ENCODE results near the gene ZNF521.

ZNF521 gene

DNA sequence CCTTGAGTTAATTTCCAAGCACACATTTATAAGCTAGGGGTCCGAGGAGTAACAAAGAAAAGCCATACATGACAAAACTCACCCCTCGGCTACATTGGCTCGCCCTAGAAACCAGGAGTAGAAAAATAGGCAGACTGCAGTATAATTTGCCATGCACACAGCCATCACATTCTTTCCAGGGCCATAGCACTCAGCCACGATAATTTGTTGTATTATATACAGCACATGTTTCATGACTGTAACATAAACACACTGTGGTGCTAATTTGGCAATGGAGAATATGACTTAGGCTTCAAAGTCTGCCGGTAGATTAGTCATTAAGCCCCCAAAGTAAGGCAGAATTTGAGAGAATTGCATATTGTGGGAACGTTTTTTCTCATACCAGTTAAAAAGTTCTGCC lies 254.9 kb downstream of the ZNF521 start:
- H2BK15ac ChIP-seq (ENCODE audit: low read length) = no peak overlapping the region
- H2BK120ac ChIP-seq (ENCODE audit: low read depth, low read length) = no peak overlapping the region
- H3K18ac ChIP-seq (ENCODE audit: low read length) = no peak overlapping the region
- no peak overlapping the region for H2AK5ac ChIP-seq (ENCODE audit: low read depth, low read length)
- H3K27ac ChIP-seq (replicated peaks; ENCODE audit: low read length) = no peak overlapping the region
- no peak overlapping the region for H3K9ac ChIP-seq (ENCODE audit: low read depth, low read length, poor library complexity)
- no CpG with 5 or more reads among the region's 6 CpGs for WGBS, 2 donors (ENCODE audit: extremely low coverage in 2 of 2, insufficient read length in 2 of 2, insufficient replicate concordance in 1 of 2)
- no peaks in the 10 kb centered on the region for H3K27me3 ChIP-seq (ENCODE audit: control insufficient read depth in 3 of 3, insufficient read depth in 3 of 3, low read depth in 1 of 3, low read length in 3 of 3)
- no peak overlapping the region for H2BK12ac ChIP-seq (ENCODE audit: low read length)
- no peak overlapping the region for H3K4me3 ChIP-seq (ENCODE audit: low read length in 2 of 2)
- H3K14ac ChIP-seq (ENCODE audit: low read length) = no peak overlapping the region
- no peak for DNase-seq (ENCODE audit: low spot score)
- H3K4me1 ChIP-seq (ENCODE audit: control insufficient read depth in 2 of 2, insufficient read depth in 1 of 2, low read depth in 1 of 2, low read length in 2 of 2) = peaks cover 2 to 8% of the 10 kb centered on the region in 2 donors
- H3K4ac ChIP-seq (ENCODE audit: low read length) = no peak overlapping the region
- H3K4me2 ChIP-seq (ENCODE audit: insufficient read depth, low read length, poor library complexity, severe bottlenecking) = no peak overlapping the region
- no peak overlapping the region for H4K91ac ChIP-seq (ENCODE audit: low read depth, low read length, poor library complexity)
- no peaks in the 10 kb centered on the region for H3K79me1 ChIP-seq (ENCODE audit: low read depth, low read length)
- no peak overlapping the region for H2BK5ac ChIP-seq (ENCODE audit: low read length)
- no peak overlapping the region for H2AFZ ChIP-seq (ENCODE audit: low read length)
- H4K8ac ChIP-seq (ENCODE audit: low read depth, low read length) = no peak overlapping the region
- H3K36me3 ChIP-seq (replicated peaks in 1 of 2; ENCODE audit: control insufficient read depth in 2 of 2, insufficient read depth in 2 of 2, low read length in 2 of 2) = peaks cover 0 to 4% of the 10 kb centered on the region in 2 donors
- no peak overlapping the region for H3K23ac ChIP-seq (ENCODE audit: low read depth, low read length, poor library complexity)
- H3K9me3 ChIP-seq (replicated peaks in 1 of 2; ENCODE audit: control insufficient read depth in 2 of 2, insufficient read depth in 1 of 2, low read depth in 1 of 2, low read length in 2 of 2) = no peaks in the 10 kb centered on the region

- no peak overlapping the region for H2AFZ ChIP-seq (ENCODE audit: low read length)
- WGBS, 2 donors (ENCODE audit: extremely low coverage in 2 of 2, insufficient read length in 2 of 2, insufficient replicate concordance in 1 of 2) = no CpG with 5 or more reads among the region's 3 CpGs
- no peaks in the 10 kb centered on the region for H3K4me1 ChIP-seq (ENCODE audit: control insufficient read depth in 2 of 2, insufficient read depth in 1 of 2, low read depth in 1 of 2, low read length in 2 of 2)
- H3K23ac ChIP-seq (ENCODE audit: low read depth, low read length, poor library complexity) = no peak overlapping the region
- H4K91ac ChIP-seq (ENCODE audit: low read depth, low read length, poor library complexity) = no peak overlapping the region
- no peak overlapping the region for H2BK120ac ChIP-seq (ENCODE audit: low read depth, low read length)
- H3K4ac ChIP-seq (ENCODE audit: low read length) = no peak overlapping the region
- H3K9me3 ChIP-seq (replicated peaks in 1 of 2; ENCODE audit: control insufficient read depth in 2 of 2, insufficient read depth in 1 of 2, low read depth in 1 of 2, low read length in 2 of 2) = no peaks in the 10 kb centered on the region
- H2AK5ac ChIP-seq (ENCODE audit: low read depth, low read length) = no peak overlapping the region
- no peak overlapping the region for H3K9ac ChIP-seq (ENCODE audit: low read depth, low read length, poor library complexity)
- no peak overlapping the region for H3K27ac ChIP-seq (replicated peaks; ENCODE audit: low read length)
- no peak overlapping the region for H3K18ac ChIP-seq (ENCODE audit: low read length)
- H4K8ac ChIP-seq (ENCODE audit: low read depth, low read length) = no peak overlapping the region
- no peak overlapping the region for H2BK15ac ChIP-seq (ENCODE audit: low read length)
- no peak overlapping the region for H3K4me2 ChIP-seq (ENCODE audit: insufficient read depth, low read length, poor library complexity, severe bottlenecking)
- H3K14ac ChIP-seq (ENCODE audit: low read length) = no peak overlapping the region
- H3K36me3 ChIP-seq (replicated peaks in 1 of 2; ENCODE audit: control insufficient read depth in 2 of 2, insufficient read depth in 2 of 2, low read length in 2 of 2) = peaks cover 17 to 42% of the 10 kb centered on the region in 2 donors
- no peaks in the 10 kb centered on the region for H3K79me1 ChIP-seq (ENCODE audit: low read depth, low read length)
- no peak for DNase-seq (ENCODE audit: low spot score)
- no peak overlapping the region for H2BK5ac ChIP-seq (ENCODE audit: low read length)
- no peak overlapping the region for H2BK12ac ChIP-seq (ENCODE audit: low read length)
- H3K27me3 ChIP-seq (ENCODE audit: control insufficient read depth in 3 of 3, insufficient read depth in 3 of 3, low read depth in 1 of 3, low read length in 3 of 3) = no peaks in the 10 kb centered on the region
- H3K4me3 ChIP-seq (ENCODE audit: low read length in 2 of 2) = no peak overlapping the region
These were observed 258.8 kb downstream of the ZNF521 start for GRCh38 chr18:25093141-25093540.

GRCh38 chr18:25089470-25089869 lies 262.5 kb downstream of the ZNF521 start:
- Histone ChIP-seq H3K27ac (replicated peaks; ENCODE audit: low read length) (no peak overlapping the region), H3K4me3 (ENCODE audit: low read length in 2 of 2) (no peak overlapping the region), H3K27me3 (ENCODE audit: control insufficient read depth in 3 of 3, insufficient read depth in 3 of 3, low read depth in 1 of 3, low read length in 3 of 3) (no peaks in the 10 kb centered on the region), H2AK5ac (ENCODE audit: low read depth, low read length) (no peak overlapping the region), H3K18ac (ENCODE audit: low read length) (no peak overlapping the region), H2BK15ac (ENCODE audit: low read length) (no peak overlapping the region), H3K23ac (ENCODE audit: low read depth, low read length, poor library complexity) (no peak overlapping the region), H2BK12ac (ENCODE audit: low read length) (no peak overlapping the region), H2BK5ac (ENCODE audit: low read length) (no peak overlapping the region), H2AFZ (ENCODE audit: low read length) (no peak overlapping the region), H2BK120ac (ENCODE audit: low read depth, low read length) (no peak overlapping the region), H3K36me3 (replicated peaks in 1 of 2; ENCODE audit: control insufficient read depth in 2 of 2, insufficient read depth in 2 of 2, low read length in 2 of 2) (peaks cover 17 to 78% of the 10 kb centered on the region in 2 donors), H3K9ac (ENCODE audit: low read depth, low read length, poor library complexity) (no peak overlapping the region), H3K9me3 (replicated peaks in 1 of 2; ENCODE audit: control insufficient read depth in 2 of 2, insufficient read depth in 1 of 2, low read depth in 1 of 2, low read length in 2 of 2) (no peaks in the 10 kb centered on the region), H4K8ac (ENCODE audit: low read depth, low read length) (no peak overlapping the region), H3K4ac (ENCODE audit: low read length) (no peak overlapping the region), H3K14ac (ENCODE audit: low read length) (no peak overlapping the region), H3K4me1 (ENCODE audit: control insufficient read depth in 2 of 2, insufficient read depth in 1 of 2, low read depth in 1 of 2, low read length in 2 of 2) (no peaks in the 10 kb centered on the region), H4K91ac (ENCODE audit: low read depth, low read length, poor library complexity) (no peak overlapping the region), H3K4me2 (ENCODE audit: insufficient read depth, low read length, poor library complexity, severe bottlenecking) (no peak overlapping the region), H3K79me1 (ENCODE audit: low read depth, low read length) (no peaks in the 10 kb centered on the region)
- DNase-seq (ENCODE audit: low spot score) = no peak
- no CpG with 5 or more reads among the region's 6 CpGs for WGBS, 2 donors (ENCODE audit: extremely low coverage in 2 of 2, insufficient read length in 2 of 2, insufficient replicate concordance in 1 of 2)

- Histone ChIP-seq H3K79me1 (ENCODE audit: low read depth, low read length) (no peaks in the 10 kb centered on the region), H3K9ac (ENCODE audit: low read depth, low read length, poor library complexity) (no peak overlapping the region), H3K4me2 (ENCODE audit: insufficient read depth, low read length, poor library complexity, severe bottlenecking) (no peak overlapping the region), H3K9me3 (replicated peaks in 1 of 2; ENCODE audit: control insufficient read depth in 2 of 2, insufficient read depth in 1 of 2, low read depth in 1 of 2, low read length in 2 of 2) (no peaks in the 10 kb centered on the region), H3K36me3 (replicated peaks in 1 of 2; ENCODE audit: control insufficient read depth in 2 of 2, insufficient read depth in 2 of 2, low read length in 2 of 2) (peaks cover 17 to 94% of the 10 kb centered on the region in 2 donors), H4K91ac (ENCODE audit: low read depth, low read length, poor library complexity) (no peak overlapping the region), H3K14ac (ENCODE audit: low read length) (no peak overlapping the region), H3K4ac (ENCODE audit: low read length) (no peak overlapping the region), H2BK15ac (ENCODE audit: low read length) (no peak overlapping the region), H3K4me3 (ENCODE audit: low read length in 2 of 2) (no peak overlapping the region), H2AK5ac (ENCODE audit: low read depth, low read length) (no peak overlapping the region), H2BK5ac (ENCODE audit: low read length) (no peak overlapping the region), H3K4me1 (ENCODE audit: control insufficient read depth in 2 of 2, insufficient read depth in 1 of 2, low read depth in 1 of 2, low read length in 2 of 2) (no peaks in the 10 kb centered on the region), H2BK120ac (ENCODE audit: low read depth, low read length) (no peak overlapping the region), H3K18ac (ENCODE audit: low read length) (no peak overlapping the region), H3K27ac (replicated peaks; ENCODE audit: low read length) (no peak overlapping the region), H4K8ac (ENCODE audit: low read depth, low read length) (no peak overlapping the region), H3K27me3 (ENCODE audit: control insufficient read depth in 3 of 3, insufficient read depth in 3 of 3, low read depth in 1 of 3, low read length in 3 of 3) (no peaks in the 10 kb centered on the region), H2AFZ (ENCODE audit: low read length) (no peak overlapping the region), H2BK12ac (ENCODE audit: low read length) (no peak overlapping the region), H3K23ac (ENCODE audit: low read depth, low read length, poor library complexity) (no peak overlapping the region)
- no peak for DNase-seq (ENCODE audit: low spot score)
- no CpG with 5 or more reads among the region's 2 CpGs for WGBS, 2 donors (ENCODE audit: extremely low coverage in 2 of 2, insufficient read length in 2 of 2, insufficient replicate concordance in 1 of 2)
These were observed 265.1 kb downstream of the ZNF521 start for GRCh38 chr18:25086876-25087275.
